Left hindlimb (tissue), 1 donor: ENCODE measurements around the gene SCLY.

Experiments used
- DNase-seq: peaks from one replicate; pipeline ENCODE4 v3.0.0-alpha.2; 2018

Gene SCLY

GRCh38 chr2:238141541-238142318 is 80.9 kb downstream of the SCLY start:
- no peak for DNase-seq

DNA sequence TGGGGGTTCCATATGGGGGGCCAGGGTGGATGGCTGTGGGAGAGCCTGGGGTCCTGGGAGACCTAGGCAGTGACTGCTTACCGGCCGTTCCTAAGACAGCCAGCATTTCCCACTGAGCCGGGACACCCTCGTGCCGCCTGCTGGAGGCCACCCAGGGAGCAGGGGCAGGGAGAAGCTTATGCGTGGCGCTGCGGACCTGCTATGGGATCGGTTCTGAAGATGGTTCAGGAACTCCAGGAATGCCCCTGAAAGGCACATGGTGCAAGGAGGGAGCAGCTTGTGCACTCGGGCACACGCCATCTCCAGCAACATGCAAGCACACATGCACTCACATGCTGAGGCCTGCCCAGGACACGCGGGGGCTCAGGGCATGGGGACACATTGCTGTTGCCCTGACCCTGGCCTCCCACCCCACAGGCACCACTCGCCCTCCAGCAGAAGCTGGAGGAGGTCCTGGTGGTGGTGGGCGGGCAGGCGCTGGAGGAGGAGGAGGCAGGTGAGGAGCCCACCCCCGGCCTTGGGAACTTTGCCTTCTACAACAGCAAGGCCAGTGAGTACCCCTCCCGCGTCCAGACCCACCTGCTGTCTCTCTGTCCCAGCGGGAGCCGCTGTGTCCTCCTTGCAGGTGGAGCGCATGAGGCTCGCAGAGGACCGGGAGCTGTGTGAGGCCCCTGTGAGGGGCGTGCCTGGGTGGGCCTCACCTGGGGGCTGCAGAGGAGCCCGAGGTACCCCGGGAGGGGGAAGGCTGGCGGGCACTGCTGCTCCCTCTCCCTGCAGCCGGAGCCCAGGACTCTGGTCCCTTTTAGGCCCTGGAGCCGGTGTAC is 81.8 kb downstream of the SCLY start:
- no peak for DNase-seq

GRCh38 chr2:238143239-238143951 is 82.6 kb downstream of the SCLY start:
- DNase-seq, result no peak

- no peak for DNase-seq
These were observed 83.5 kb downstream of the SCLY start for GRCh38 chr2:238144262-238144661.

GRCh38 chr2:238145046-238145445 is 84.2 kb downstream of the SCLY start:
- no peak for DNase-seq

DNA sequence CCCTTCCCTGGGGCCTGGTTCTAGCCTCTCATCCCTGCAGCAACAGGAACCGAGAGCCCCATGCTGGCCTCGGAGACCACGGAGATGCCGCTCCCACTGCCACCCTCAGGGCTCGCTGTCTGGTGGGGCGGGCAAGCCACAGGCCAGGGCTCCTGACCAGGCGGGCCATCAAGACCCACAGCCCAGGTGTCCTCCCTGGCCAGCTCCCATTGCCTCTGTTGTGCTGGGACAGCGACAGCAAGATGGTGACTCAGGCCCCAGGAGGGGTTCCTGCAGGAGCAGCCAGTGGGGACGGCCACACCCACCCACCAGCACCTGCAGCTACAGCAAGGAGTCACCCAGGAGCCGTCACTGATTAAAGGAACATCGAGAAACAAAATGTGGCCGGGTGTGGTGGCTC is 85.0 kb downstream of the SCLY start:
- DNase-seq, result no peak

- DNase-seq, result no peak
These were observed 86.2 kb downstream of the SCLY start for GRCh38 chr2:238146884-238147544.

- DNase-seq, result no peak
These were observed 88.2 kb downstream of the SCLY start for GRCh38 chr2:238148981-238149380.
